Mesendoderm (in vitro differentiated cells): Measurements from ENCODE around the gene MX1.

ENCODE experiments used
- DNase-seq: peaks from one replicate; pipeline ENCODE4 v3.0.0; 2013
- H2AK5ac ChIP-seq: 2 replicates; pipeline ENCODE4 v1.6.1; 2013; ENCODE audit warnings: low read length, inconsistent platforms
- H2BK120ac ChIP-seq: 2 replicates; pipeline ENCODE4 v1.6.1; 2013; ENCODE audit warnings: low read depth, mild to moderate bottlenecking, low read length, moderate library complexity, mixed read lengths
- H2BK15ac ChIP-seq: replicated peaks from 2 replicates; pipeline ENCODE4 v1.6.1; 2013; ENCODE audit warnings: low read depth, mild to moderate bottlenecking, moderate library complexity
- H2BK5ac ChIP-seq: 2 replicates; pipeline ENCODE4 v1.6.1; 2013; ENCODE audit warnings: low read length, inconsistent platforms
- H3K18ac ChIP-seq: 2 replicates; pipeline ENCODE4 v1.6.1; 2013; ENCODE audit warnings: mild to moderate bottlenecking, low read length, mixed read lengths
- H3K23ac ChIP-seq: one replicate; pipeline ENCODE4 v1.6.1; 2013; ENCODE audit warnings: low read length
- H3K27ac ChIP-seq: 2 replicates; pipeline ENCODE4 v1.5.1; 2013; ENCODE audit warnings: low read depth, mild to moderate bottlenecking, inconsistent platforms, low read length, moderate library complexity
- H3K27me3 ChIP-seq: 2 replicates; pipeline ENCODE4 v1.6.1; 2013; ENCODE audit warnings: low read length, control low read depth, mild to moderate bottlenecking, inconsistent platforms; ENCODE audit not compliant: insufficient read depth, poor library complexity
- H3K36me3 ChIP-seq: 2 replicates; pipeline ENCODE4 v1.6.1; 2013; ENCODE audit warnings: low read length, inconsistent platforms; ENCODE audit not compliant: control insufficient read depth, insufficient read depth
- H3K4ac ChIP-seq: one replicate; pipeline ENCODE4 v1.6.1; 2013; ENCODE audit warnings: low read depth, mild to moderate bottlenecking, low read length, moderate library complexity
- H3K4me1 ChIP-seq: 2 replicates; pipeline ENCODE4 v1.6.1; 2013; ENCODE audit warnings: low read depth, low read length, inconsistent platforms; ENCODE audit not compliant: control insufficient read depth
- H3K4me2 ChIP-seq: 2 replicates; pipeline ENCODE4 v1.6.1; 2013; ENCODE audit warnings: low read length
- H3K4me3 ChIP-seq: 2 replicates; pipeline ENCODE4 v1.5.1; 2013; ENCODE audit warnings: mild to moderate bottlenecking, low read length
- H3K56ac ChIP-seq: one replicate; pipeline ENCODE4 v1.6.1; 2013; ENCODE audit warnings: low read length
- H3K79me1 ChIP-seq: 2 replicates; pipeline ENCODE4 v1.6.1; 2013; ENCODE audit warnings: low read length, inconsistent platforms
- H3K79me2 ChIP-seq: 2 replicates; pipeline ENCODE4 v1.6.1; 2013; ENCODE audit warnings: mild to moderate bottlenecking, low read length; ENCODE audit not compliant: control insufficient read depth, insufficient read depth
- H3K9ac ChIP-seq: 2 replicates; pipeline ENCODE4 v1.6.1; 2013; ENCODE audit warnings: low read length, inconsistent platforms
- H4K5ac ChIP-seq: one replicate; pipeline ENCODE4 v1.6.1; 2013; ENCODE audit warnings: low read length
- H4K8ac ChIP-seq: one replicate; pipeline ENCODE4 v1.6.1; 2013; ENCODE audit warnings: low read depth, mild to moderate bottlenecking, control low read depth, low read length, moderate library complexity
- WGBS: extraction: QIAGEN DNeasy Blood & Tissue Kit; methylation state at CpG from one replicate; pipeline ENCODE4 v1.1.7; 2013; ENCODE audit warnings: low lambda C conversion rate, missing lambda C conversion rate; ENCODE audit not compliant: insufficient coverage; ENCODE audit errors: extremely low coverage; 5-methylcytosine and 5-hydroxymethylcytosine counted together

MX1 gene

DNA sequence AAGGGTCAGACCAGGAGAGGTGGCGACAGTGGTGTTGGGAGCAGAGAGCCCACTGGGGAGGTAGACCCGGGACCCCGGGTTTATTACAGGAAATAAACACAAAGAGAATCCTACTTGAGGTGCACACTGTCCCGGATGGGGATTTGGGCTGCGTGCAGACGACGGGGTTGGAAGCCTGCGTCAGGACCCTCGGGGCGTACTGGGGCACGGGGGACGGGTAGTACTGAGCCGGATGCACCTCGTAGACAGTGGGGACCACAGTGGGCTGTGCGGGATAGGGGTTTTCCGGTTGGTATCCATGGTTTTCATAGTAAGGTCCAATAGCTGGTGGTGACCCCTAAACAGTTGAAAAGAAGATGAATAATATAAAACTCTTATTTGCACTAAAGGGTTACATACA is 68.2 kb downstream of the MX1 start:
- Histone ChIP-seq H3K4me1 (no peaks in the 10 kb centered on the region), H3K9ac (no peak overlapping the region), H4K5ac (no peak overlapping the region), H3K36me3 (no peaks in the 10 kb centered on the region), H3K79me1 (no peaks in the 10 kb centered on the region), H3K27ac (no peak overlapping the region), H2AK5ac (no peak overlapping the region), H3K56ac (no peak overlapping the region), H3K79me2 (no peaks in the 10 kb centered on the region), H4K8ac (no peak overlapping the region), H3K4me3 (no peak overlapping the region), H3K23ac (no peak overlapping the region), H3K18ac (no peak overlapping the region), H3K4me2 (no peak overlapping the region), H3K27me3 (no peaks in the 10 kb centered on the region), H2BK15ac (no peak overlapping the region), H2BK120ac (no peak overlapping the region), H2BK5ac (no peak overlapping the region), H3K4ac (no peak overlapping the region)
- DNase-seq: no peak
- no CpG with 5 or more reads among the region's 16 CpGs for WGBS

- no peak for DNase-seq
- no peak overlapping the region for H3K23ac ChIP-seq
- no CpG with 5 or more reads among the region's 6 CpGs for WGBS
Measured at GRCh38 chr21:41497008-41497407, 71.0 kb downstream of the MX1 start.

DNA sequence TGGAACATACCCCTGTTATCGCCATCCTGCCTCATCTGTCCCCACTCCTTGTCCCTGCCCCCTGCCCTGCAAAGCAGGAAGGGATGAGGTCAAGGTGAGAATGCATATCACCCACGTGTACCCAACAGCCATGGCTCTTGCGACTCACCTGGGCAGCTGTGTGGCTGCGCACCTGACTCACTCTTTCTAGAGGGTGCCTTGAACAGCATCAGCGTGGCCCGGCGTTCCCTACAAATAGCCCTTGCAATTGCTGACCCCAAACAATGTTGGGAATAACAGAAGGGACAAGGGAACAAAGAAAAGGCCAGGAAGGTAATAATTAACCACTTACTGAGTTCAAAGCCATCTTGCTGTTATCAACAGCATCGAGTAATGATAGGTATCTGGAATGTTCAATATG is 71.7 kb downstream of the MX1 start:
- Histone ChIP-seq H2AK5ac (no peak overlapping the region), H3K4me1 (no peaks in the 10 kb centered on the region), H4K8ac (no peak overlapping the region), H2BK5ac (no peak overlapping the region), H3K4me2 (no peak overlapping the region), H3K79me2 (no peaks in the 10 kb centered on the region), H2BK120ac (no peak overlapping the region), H3K9ac (no peak overlapping the region), H3K27ac (no peak overlapping the region), H3K79me1 (no peaks in the 10 kb centered on the region), H2BK15ac (no peak overlapping the region), H3K56ac (no peak overlapping the region), H3K23ac (no peak overlapping the region), H3K18ac (no peak overlapping the region), H4K5ac (no peak overlapping the region), H3K36me3 (no peaks in the 10 kb centered on the region), H3K4ac (no peak overlapping the region), H3K27me3 (no peaks in the 10 kb centered on the region), H3K4me3 (no peak overlapping the region)
- WGBS: no CpG with 5 or more reads among the region's 8 CpGs
- no peak for DNase-seq

More at GRCh38 chr21:41497008-41497407, 71.0 kb downstream of the MX1 start:
- H3K4ac ChIP-seq: no peak overlapping the region
- no peak overlapping the region for H3K4me3 ChIP-seq
- H4K8ac ChIP-seq: no peak overlapping the region
- no peak overlapping the region for H3K4me2 ChIP-seq
- H3K56ac ChIP-seq: no peak overlapping the region
- H3K4me1 ChIP-seq: no peaks in the 10 kb centered on the region
- no peaks in the 10 kb centered on the region for H3K79me1 ChIP-seq
- H3K27ac ChIP-seq: no peak overlapping the region
- no peak overlapping the region for H2BK5ac ChIP-seq
- H3K27me3 ChIP-seq: no peaks in the 10 kb centered on the region
- H2AK5ac ChIP-seq: no peak overlapping the region
- H4K5ac ChIP-seq: no peak overlapping the region
- no peak overlapping the region for H2BK120ac ChIP-seq
- no peak overlapping the region for H2BK15ac ChIP-seq
- no peak overlapping the region for H3K9ac ChIP-seq
- no peak overlapping the region for H3K18ac ChIP-seq
- no peaks in the 10 kb centered on the region for H3K79me2 ChIP-seq
- no peaks in the 10 kb centered on the region for H3K36me3 ChIP-seq

DNA sequence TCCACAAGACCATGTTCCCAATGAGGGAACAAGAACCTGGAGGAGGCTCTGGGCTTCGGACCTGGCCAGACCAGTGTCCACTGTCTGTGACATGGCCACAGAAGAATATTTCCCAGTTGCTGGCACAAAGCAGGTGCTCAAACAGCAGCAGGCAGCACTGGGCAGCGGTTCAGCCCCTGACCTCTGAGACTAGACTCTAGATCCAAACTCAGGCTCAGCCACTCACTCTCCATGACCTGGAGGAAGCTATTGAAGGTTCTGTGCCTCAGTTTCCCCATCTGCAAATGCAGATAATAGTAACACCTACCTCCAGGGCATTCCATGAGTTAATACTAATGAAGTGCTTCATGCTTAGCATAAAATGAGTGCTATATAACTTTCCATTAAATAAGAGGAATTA is 73.9 kb downstream of the MX1 start:
- H3K79me1 ChIP-seq: no peaks in the 10 kb centered on the region
- H3K4me3 ChIP-seq: no peak overlapping the region
- WGBS: no CpG with 5 or more reads among the region's 2 CpGs
- no peaks in the 10 kb centered on the region for H3K27me3 ChIP-seq
- H3K4me2 ChIP-seq: no peak overlapping the region
- H2BK120ac ChIP-seq: no peak overlapping the region
- no peak overlapping the region for H4K8ac ChIP-seq
- H3K23ac ChIP-seq: no peak overlapping the region
- no peak overlapping the region for H3K27ac ChIP-seq
- no peak overlapping the region for H2BK5ac ChIP-seq
- no peak overlapping the region for H3K18ac ChIP-seq
- no peaks in the 10 kb centered on the region for H3K4me1 ChIP-seq
- no peak overlapping the region for H3K56ac ChIP-seq
- H3K4ac ChIP-seq: no peak overlapping the region
- H2BK15ac ChIP-seq: no peak overlapping the region
- no peak overlapping the region for H3K9ac ChIP-seq
- H3K79me2 ChIP-seq: no peaks in the 10 kb centered on the region
- no peak for DNase-seq
- H4K5ac ChIP-seq: no peak overlapping the region
- H3K36me3 ChIP-seq: no peaks in the 10 kb centered on the region
- H2AK5ac ChIP-seq: no peak overlapping the region

- H3K36me3 ChIP-seq: no peaks in the 10 kb centered on the region
- no CpG with 5 or more reads among the region's 6 CpGs for WGBS
- H2AK5ac ChIP-seq: no peak overlapping the region
- H3K9ac ChIP-seq: no peak overlapping the region
- H3K4me3 ChIP-seq: no peak overlapping the region
- DNase-seq: no peak
- H3K27me3 ChIP-seq: no peaks in the 10 kb centered on the region
- H2BK120ac ChIP-seq: no peak overlapping the region
- no peaks in the 10 kb centered on the region for H3K79me2 ChIP-seq
- H3K18ac ChIP-seq: no peak overlapping the region
- no peak overlapping the region for H2BK5ac ChIP-seq
- no peaks in the 10 kb centered on the region for H3K4me1 ChIP-seq
- H3K23ac ChIP-seq: no peak overlapping the region
- no peak overlapping the region for H3K27ac ChIP-seq
- no peak overlapping the region for H3K56ac ChIP-seq
- H4K5ac ChIP-seq: no peak overlapping the region
- no peak overlapping the region for H3K4ac ChIP-seq
- no peak overlapping the region for H3K4me2 ChIP-seq
- no peak overlapping the region for H4K8ac ChIP-seq
- H2BK15ac ChIP-seq: no peak overlapping the region
- H3K79me1 ChIP-seq: no peaks in the 10 kb centered on the region
Measured at GRCh38 chr21:41500363-41500762, 74.3 kb downstream of the MX1 start.

GRCh38 chr21:41500931-41501381 is 74.9 kb downstream of the MX1 start:
- Histone ChIP-seq H2BK15ac (no peak overlapping the region), H2BK120ac (no peak overlapping the region), H3K18ac (no peak overlapping the region), H3K79me2 (no peaks in the 10 kb centered on the region), H3K9ac (no peak overlapping the region), H3K27ac (no peak overlapping the region), H4K8ac (no peak overlapping the region), H2BK5ac (no peak overlapping the region), H3K27me3 (no peaks in the 10 kb centered on the region), H3K4me1 (no peaks in the 10 kb centered on the region), H3K4me3 (no peak overlapping the region), H2AK5ac (no peak overlapping the region), H3K36me3 (no peaks in the 10 kb centered on the region), H3K23ac (no peak overlapping the region), H3K79me1 (no peaks in the 10 kb centered on the region), H3K4me2 (no peak overlapping the region), H3K4ac (no peak overlapping the region), H4K5ac (no peak overlapping the region), H3K56ac (no peak overlapping the region)
- DNase-seq: no peak
- no CpG with 5 or more reads among the region's 9 CpGs for WGBS
